Transverse colon (tissue), 4 donors: ENCODE results near the gene MCC. TPM values are rescaled to one million over a fixed set of nuclear protein-coding genes. Genes with fewer than 3 reads are reported as not detected.

Source experiments
- DNase-seq: peaks from one replicate; pipeline ENCODE4 v3.0.0-alpha.2; 2019
- H3K27ac ChIP-seq, 4 donors: fragments of 200-600 bp; sonication (generic); 2 replicates each; pipeline ENCODE4 v1.5.1; 2016 to 2018; ENCODE audit warnings: inconsistent platforms in 4 of 4
- H3K27me3 ChIP-seq: fragments of 200-600 bp; sonication (generic); 2 replicates; pipeline ENCODE4 v1.5.1; 2017; ENCODE audit warnings: inconsistent platforms
- H3K36me3 ChIP-seq, 4 donors: fragments of 200-600 bp; sonication (generic); 2 replicates each; pipeline ENCODE4 v1.5.1; 2017 to 2019; ENCODE audit warnings: inconsistent platforms in 4 of 4
- H3K4me1 ChIP-seq, 4 donors: fragments of 200-600 bp; sonication (generic); 2 replicates each; pipeline ENCODE4 v1.5.1; 2017 to 2020; ENCODE audit warnings: inconsistent platforms in 4 of 4
- H3K4me3 ChIP-seq, 4 donors: fragments of 200-600 bp; sonication (generic); 1 replicate in 1 of 4; 2 replicates in 3 of 4; pipeline versions ENCODE4 v1.5.1 to v1.6.1; 2017 to 2019; ENCODE audit warnings: inconsistent platforms in 4 of 4
- H3K9me3 ChIP-seq, 2 donors: fragments of 200-600 bp; sonication (generic); 2 replicates each; pipeline ENCODE4 v1.5.1; 2017 to 2019; ENCODE audit warnings: inconsistent platforms in 2 of 2
- CTCF ChIP-seq, 5 experiments: fragments of 200-600 bp in 3 of 5; fragments of 450-650 bp in 2 of 5; sonication (generic) in 3 of 5; IDR thresholded peaks; 1 replicate in 2 of 5; 2 replicates in 3 of 5; pipeline ENCODE4 v1.5.1; 2016 to 2017; ENCODE audit warnings: antibody characterized with exemption in 5 of 5, inconsistent platforms in 3 of 5, mild to moderate bottlenecking in 2 of 5, moderate library complexity in 1 of 5
- EP300 ChIP-seq: sonication (generic); formaldehyde crosslinking; IDR thresholded peaks from one replicate; pipeline ENCODE4 v1.6.1; 2017; ENCODE audit warnings: antibody characterized with exemption, low read depth
- POLR2A ChIP-seq: fragments of 450-650 bp; IDR thresholded peaks from one replicate; pipeline ENCODE4 v1.6.1; 2016; ENCODE audit warnings: antibody characterized with exemption, mild to moderate bottlenecking, moderate library complexity
- POLR2AphosphoS5 ChIP-seq, 3 donors: sonication (generic); formaldehyde crosslinking; IDR thresholded peaks; one replicate each; pipeline ENCODE4 v1.6.1; 2016; ENCODE audit warnings: antibody characterized with exemption in 3 of 3
- WGBS, 2 donors: methylation state at CpG; one replicate each; pipeline ENCODE4 v1.1.5; 2018; ENCODE audit warnings: low coverage in 1 of 2; 5-methylcytosine and 5-hydroxymethylcytosine counted together
- in situ Hi-C, 4 donors: fragments of 200-750 bp; cut with MboI; loops; one replicate each; pipeline versions ENCODE4 v1.15.0 to v1.15.1; 2017; ENCODE audit warnings: low sequenced_read_pairs in 3 of 4, low pct_ligation_motif_present in 1 of 4, low pct_unique_long_range_greater_than_20kb in 1 of 4
- intact Hi-C: fragments of 100-400 bp; cut with DNase I; formaldehyde crosslinking; loops from one replicate; pipeline ENCODE4 v1.15.1; 2023; ENCODE audit warnings: low total_unique reads
- total RNA-seq, 4 donors: library from RNA; depleted of rRNA; stranded (reverse); fragments of >200 nt; gene quantifications; one replicate each; pipeline ENCODE4 v1.1.0, GENCODE V29; 2016

Gene MCC
- total RNA-seq, 4 donors from 2014 or later: 2.6 to 28.4 (median 16.4) TPM

GRCh38 chr5:113197456-113198200, 290.6 kb downstream of the MCC start:
- no peak overlapping the region for H3K4me3 ChIP-seq
- intact Hi-C loops: no loop called here
- no peaks in the 10 kb centered on the region for H3K36me3 ChIP-seq
- H3K27ac ChIP-seq: no peak overlapping the region
- in situ Hi-C loops: no loop called here
- no peaks in the 10 kb centered on the region for H3K27me3 ChIP-seq
- TF ChIP-seq POLR2AphosphoS5 (IDR thresholded peaks at IDR 0.05) (no peak), EP300 (no peak), CTCF (IDR thresholded peaks at IDR 0.05) (no peak), POLR2A (no peak)
- no peak for DNase-seq
- WGBS, 2 donors: 73 to 85% methylated on average over 3 to 7 of the region's 7 CpGs
- no peaks in the 10 kb centered on the region for H3K4me1 ChIP-seq
- H3K9me3 ChIP-seq: no peaks in the 10 kb centered on the region

- DNase-seq: no peak
- no peak for TF ChIP-seq CTCF (IDR thresholded peaks at IDR 0.05)
- TF ChIP-seq EP300: no peak
- no peak for TF ChIP-seq POLR2AphosphoS5 (IDR thresholded peaks at IDR 0.05)
- no peak for TF ChIP-seq POLR2A
- H3K9me3 ChIP-seq: no peaks in the 10 kb centered on the region
- H3K27me3 ChIP-seq: no peaks in the 10 kb centered on the region
- H3K4me3 ChIP-seq: no peak overlapping the region
- WGBS, 2 donors: 81 to 90% methylated on average over 4 of the region's 4 CpGs
- no peaks in the 10 kb centered on the region for H3K36me3 ChIP-seq
- intact Hi-C loops: no loop called here
- in situ Hi-C loops: no loop called here
- H3K27ac ChIP-seq: no peak overlapping the region
- no peaks in the 10 kb centered on the region for H3K4me1 ChIP-seq
Measured at GRCh38 chr5:113195771-113196170, 292.5 kb downstream of the MCC start.

- Histone ChIP-seq H3K4me3 (no peak overlapping the region), H3K4me1 (no peaks in the 10 kb centered on the region), H3K36me3 (no peaks in the 10 kb centered on the region), H3K27me3 (no peaks in the 10 kb centered on the region), H3K27ac (no peak overlapping the region), H3K9me3 (no peaks in the 10 kb centered on the region)
- WGBS, 2 donors: 92% methylated on average over 3 of the region's 3 CpGs; no CpG with 5 or more reads in 1 of the 2 donors
- no peak for TF ChIP-seq POLR2AphosphoS5 (IDR thresholded peaks at IDR 0.05)
- no peak for TF ChIP-seq POLR2A
- TF ChIP-seq CTCF (IDR thresholded peaks at IDR 0.05): no peak
- TF ChIP-seq EP300: no peak
- no peak for DNase-seq
- in situ Hi-C loops (no loop called here), intact Hi-C loops (no loop called here)
Measured at GRCh38 chr5:113195251-113195650, 293.0 kb downstream of the MCC start.

GRCh38 chr5:113194591-113194990, 293.7 kb downstream of the MCC start:
- no peak overlapping the region for H3K4me3 ChIP-seq
- H3K27ac ChIP-seq: no peak overlapping the region
- H3K9me3 ChIP-seq: no peaks in the 10 kb centered on the region
- intact Hi-C loops: no loop called here
- WGBS, 2 donors: 72% methylated on average over 5 of the region's 5 CpGs
- no peak for DNase-seq
- H3K4me1 ChIP-seq: no peaks in the 10 kb centered on the region
- TF ChIP-seq CTCF (IDR thresholded peaks at IDR 0.05) (no peak), EP300 (no peak), POLR2AphosphoS5 (IDR thresholded peaks at IDR 0.05) (no peak), POLR2A (no peak)
- H3K27me3 ChIP-seq: no peaks in the 10 kb centered on the region
- no peaks in the 10 kb centered on the region for H3K36me3 ChIP-seq
- in situ Hi-C loops: no loop called here
